Measurements from ENCODE around the gene TMEM61. TPM values are rescaled to one million over a fixed set of nuclear protein-coding genes. Genes with fewer than 3 reads are reported as not detected.

The TMEM61 gene
- 0.68 and 4.0 TPM in 2 replicates for total RNA-seq

GRCh38 chr1:54980528-54981241, at the start of gene TMEM61:
TMEM61 (plus strand) TSS chr1:54980628; CDS start chr1:54981066, 438 bp downstream.

GRCh38 chr1:54998677-54999076, 18.2 kb downstream of the TMEM61 start, which contains the start of gene BSND:
BSND (plus strand) TSS chr1:54998933; CDS start chr1:54999187, 254 bp downstream.

GRCh38 chr1:55039342-55040082, 59.1 kb downstream of the TMEM61 start, which contains the start of gene PCSK9:
PCSK9 (plus strand) TSS chr1:55039548; CDS start chr1:55039838, 290 bp downstream.

Other genes with a start within 250 kb of the TMEM61 start
- gene PARS2, start 216.1 kb upstream of the TMEM61 start, total RNA-seq, result 5.5 and 6.7 TPM in 2 replicates
- 6.8 and 27.6 TPM in 2 replicates for gene TTC22, start 179.3 kb upstream of the TMEM61 start, total RNA-seq
- gene DHCR24, start 93.4 kb upstream of the TMEM61 start, total RNA-seq, result 116 and 550 TPM in 2 replicates
- under 0.01 TPM in 2 replicates for gene BSND, start 18.3 kb downstream of the TMEM61 start, total RNA-seq
- gene PCSK9, start 58.9 kb downstream of the TMEM61 start, total RNA-seq, result 11.7 and 37.3 TPM in 2 replicates
- gene USP24, start 234.7 kb downstream of the TMEM61 start, total RNA-seq, result 59.7 and 67.3 TPM in 2 replicates